Right ventricle myocardium superior (tissue), 1 donor: ENCODE measurements around the gene ABTB1. TPM values are rescaled to one million over a fixed set of nuclear protein-coding genes. Genes with fewer than 3 reads are reported as not detected.

Experiments
- ATAC-seq: fragments of 200-7000 bp; cut with Tn5 transposase; one replicate; pipeline ENCODE4 v1.9.1; 2020; ENCODE audit warnings: mild to moderate bottlenecking; ENCODE audit not compliant: poor library complexity
- DNase-seq: peaks from one replicate; pipeline ENCODE4 v3.0.0-alpha.2; 2020
- intact Hi-C: fragments of 100-400 bp; cut with DNase I; formaldehyde crosslinking; loops from one replicate; pipeline ENCODE4 v1.11.2; 2022
- long read RNA-seq: library from polyadenylated mRNA; unstranded; transcript quantifications from one replicate; pipeline ENCODE4 v2.0.0, GENCODE V29; 2021
- total RNA-seq: library from RNA; stranded (reverse); fragmentation: NEBNext Ultra II Directional; extraction: Animal tissue kit (Norgen Biotek cat#: 25700); gene quantifications from one replicate; pipeline ENCODE4 v1.2.1, GENCODE V29; 2021
- donor health status: DM: no; HTN: yes; CAD: no; lungs with severe emphysema.

The ABTB1 gene
- 33.0 TPM for total RNA-seq
- long read RNA-seq, transcript ABTB1-208 (12 exons, 1,915 nt), result minor isoform, 11 of 115 reads
- long read RNA-seq, transcript ABTB1-202 (12 exons, 1,961 nt), result minor isoform, 23 of 115 reads
- long read RNA-seq, transcript ABTB1-201 (12 exons, 1,965 nt), result major isoform, 36 of 115 reads
- long read RNA-seq, partial matches to known transcripts, result 7 of 115 reads
- long read RNA-seq, other reads (novel, unspliced or antisense), result 34 of 115 reads

DNA sequence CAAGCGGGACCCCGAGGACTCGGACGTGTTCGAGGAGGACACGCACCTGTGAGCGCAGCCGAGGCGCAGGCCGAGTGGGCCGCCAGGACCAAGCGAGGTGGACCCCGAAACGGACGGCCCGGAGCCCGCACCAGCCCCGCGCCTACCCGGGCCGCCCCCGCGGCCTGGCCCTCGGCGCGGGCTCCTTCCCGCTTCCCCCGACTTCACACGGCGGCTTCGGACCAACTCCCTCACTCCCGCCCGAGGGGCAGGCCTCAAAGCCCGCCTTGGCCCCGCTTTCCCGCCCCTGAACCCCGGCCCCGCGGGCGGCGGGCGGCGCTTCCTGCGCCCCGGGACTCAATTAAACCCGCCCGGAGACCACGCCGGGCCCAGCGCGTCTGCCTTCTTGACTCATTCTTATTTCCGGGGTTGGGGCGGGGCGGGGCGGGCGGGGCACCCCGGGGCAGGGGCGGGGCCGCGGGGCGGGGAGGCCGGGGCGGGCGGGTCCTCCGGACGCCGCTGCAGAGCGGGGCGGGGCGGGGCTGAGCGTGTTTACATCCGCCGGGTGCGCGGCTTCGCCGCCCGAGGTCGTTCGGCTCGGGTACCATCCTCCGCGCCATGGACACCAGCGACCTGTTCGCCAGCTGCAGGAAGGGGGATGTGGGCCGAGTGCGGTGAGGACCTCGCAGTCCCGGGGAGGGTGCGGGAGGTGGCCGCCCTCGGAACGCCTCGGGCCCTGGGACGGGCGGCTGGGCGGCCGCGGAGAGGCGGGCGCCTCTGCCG lies at the start of gene ABTB1:
Gene ABTB1, plus strand, starts transcription at position 524 of the 762 bp plus-strand sequence. Its CDS starts 74 bp downstream, at position 598.
- intact Hi-C loops, result loop anchor here (5.0 kb wide), 1 partner anchor 150 kb away; the partner anchor contains the start of gene MGLL
- ATAC-seq (peak; percentile 95), DNase-seq (peak; percentile 94)

DNA sequence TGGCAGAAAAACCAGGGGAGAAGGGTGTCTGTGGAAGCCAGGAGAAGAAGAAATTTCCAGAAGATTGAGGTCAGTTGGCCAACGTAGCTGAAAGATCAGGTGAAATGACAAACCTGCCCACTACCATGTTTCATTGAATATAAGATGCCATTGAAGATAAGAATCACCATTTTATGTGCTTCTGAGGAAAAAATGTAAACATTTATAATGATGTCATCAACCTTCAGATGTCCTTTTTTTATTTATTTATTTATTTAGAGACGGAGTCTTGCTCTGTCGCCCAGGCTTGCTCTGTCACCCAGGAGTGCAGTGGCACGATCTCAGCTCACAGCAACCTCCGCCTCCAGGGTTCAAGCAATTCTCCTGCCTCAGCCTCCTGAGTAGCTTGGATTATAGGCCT lies 48.7 kb upstream of the ABTB1 start:
- intact Hi-C loops, result no loop called here
- ATAC-seq (no peak), DNase-seq (no peak)

DNA sequence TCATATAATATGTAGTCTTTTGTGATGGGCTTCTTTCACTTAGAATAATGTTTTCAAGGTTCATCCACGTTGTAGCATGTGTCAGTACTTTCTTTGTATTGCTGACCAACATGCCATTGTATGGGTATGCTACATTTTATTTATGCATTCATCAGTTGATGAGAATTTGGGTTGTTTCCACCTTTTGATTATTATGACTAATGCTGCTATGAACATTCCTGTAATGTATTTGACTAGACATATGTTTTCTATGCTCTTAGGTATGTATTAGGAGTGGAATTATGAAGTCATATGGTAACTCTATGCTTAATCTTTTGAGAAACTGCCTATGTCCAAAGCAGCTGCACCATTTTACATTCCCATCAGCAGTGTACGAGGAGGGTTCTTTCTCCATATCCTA lies 46.9 kb upstream of the ABTB1 start:
- DNase-seq, result no peak
- ATAC-seq, result no peak
- intact Hi-C loops, result no loop called here

- no peak for ATAC-seq
- no peak for DNase-seq
- intact Hi-C loops, result no loop called here
Observed at GRCh38 chr3:127628426-127628787, 44.3 kb upstream of the ABTB1 start.

DNA sequence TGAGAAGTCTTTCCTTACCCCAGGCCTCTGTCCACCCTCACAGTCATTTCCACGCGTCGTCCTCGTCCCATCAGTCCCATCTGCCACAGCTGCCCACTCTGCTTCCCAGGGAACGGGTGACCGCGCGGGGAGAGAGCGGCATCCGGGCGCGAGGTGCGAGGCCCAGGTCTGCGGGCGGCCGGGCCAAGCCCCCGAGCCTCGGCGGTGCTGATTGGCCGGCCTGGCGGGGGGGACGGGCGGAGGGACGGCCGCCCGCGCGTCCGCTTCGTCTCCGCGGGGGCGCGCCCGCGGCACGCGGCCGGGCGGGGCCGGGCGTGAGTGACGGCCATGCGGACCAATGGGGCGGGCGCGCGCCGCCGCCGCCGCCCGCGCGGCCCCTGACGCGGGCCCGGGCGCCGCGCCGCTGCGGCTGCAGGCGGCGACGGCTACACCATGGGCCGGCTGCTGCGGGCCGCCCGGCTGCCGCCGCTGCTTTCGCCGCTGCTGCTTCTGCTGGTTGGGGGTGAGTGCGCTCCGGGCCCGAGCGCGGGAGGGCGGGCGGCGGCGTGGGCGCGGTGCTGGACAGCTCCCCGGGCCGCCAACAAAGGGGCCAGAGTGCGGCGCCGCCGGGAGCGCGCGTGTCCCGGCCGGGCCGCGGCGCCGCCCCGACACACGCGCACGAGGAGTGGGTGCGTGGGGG lies 43.8 kb upstream of the ABTB1 start, which contains the start of gene PODXL2:
Gene PODXL2, plus strand, starts transcription at position 398 of the 679 bp plus-strand sequence. Its CDS starts 35 bp downstream, at position 433.
- peak; percentile 62 for DNase-seq
- intact Hi-C loops, result no loop called here
- ATAC-seq, result peak; percentile 86

- ATAC-seq (peak; percentile 14), DNase-seq (no peak)
- intact Hi-C loops, result no loop called here
Observed at GRCh38 chr3:127629467-127630403, 43.0 kb upstream of the ABTB1 start.

DNA sequence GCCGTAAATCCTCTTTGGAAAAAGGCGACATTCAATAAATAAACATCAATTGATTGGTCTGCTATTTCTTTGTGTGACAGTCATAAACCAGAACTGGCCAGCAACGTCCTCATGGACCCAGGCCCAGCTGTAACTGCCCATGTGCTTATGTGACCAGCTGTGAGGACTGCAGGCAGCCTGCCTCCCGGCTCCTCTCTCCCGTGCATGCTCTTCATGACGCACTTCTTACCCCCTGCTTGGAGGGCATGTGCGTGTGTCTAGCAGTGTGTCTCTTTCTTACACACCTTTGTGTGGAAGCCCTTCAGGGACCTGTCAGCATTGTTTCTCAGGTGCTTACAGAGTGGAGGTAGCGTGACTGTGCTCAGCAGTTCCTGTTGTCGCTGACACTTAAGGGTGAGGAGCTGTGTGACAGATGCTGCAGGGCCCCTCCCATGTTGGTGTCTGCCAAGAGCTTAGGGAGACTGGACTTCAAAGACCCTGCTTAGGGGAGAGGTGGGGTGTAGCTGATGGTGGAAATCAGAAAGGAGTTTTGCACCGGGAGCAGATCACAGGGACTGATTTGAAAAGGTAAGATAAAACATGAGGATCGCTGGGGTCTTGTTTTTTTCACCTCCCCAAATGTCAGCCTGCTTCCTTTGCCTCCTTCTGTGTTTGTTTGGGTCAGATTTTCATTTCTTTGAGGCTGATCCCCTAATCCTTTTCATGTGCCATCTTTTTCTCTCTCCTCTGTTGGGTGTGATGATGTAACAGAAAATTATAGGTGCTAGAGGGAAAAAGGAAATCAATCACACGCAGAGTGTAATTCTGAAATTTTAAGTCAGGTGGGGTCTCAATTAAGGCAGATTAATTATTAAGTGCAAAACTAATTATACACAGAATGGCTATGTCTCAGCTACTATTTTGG lies 41.7 kb upstream of the ABTB1 start:
- intact Hi-C loops, result no loop called here
- DNase-seq (no peak), ATAC-seq (no peak)

- ATAC-seq, result no peak
- DNase-seq, result no peak
- intact Hi-C loops, result no loop called here
Observed at GRCh38 chr3:127632035-127632820, 40.5 kb upstream of the ABTB1 start.

GRCh38 chr3:127634653-127635052 lies 38.1 kb upstream of the ABTB1 start:
- no peak for DNase-seq
- intact Hi-C loops, result no loop called here
- no peak for ATAC-seq

DNA sequence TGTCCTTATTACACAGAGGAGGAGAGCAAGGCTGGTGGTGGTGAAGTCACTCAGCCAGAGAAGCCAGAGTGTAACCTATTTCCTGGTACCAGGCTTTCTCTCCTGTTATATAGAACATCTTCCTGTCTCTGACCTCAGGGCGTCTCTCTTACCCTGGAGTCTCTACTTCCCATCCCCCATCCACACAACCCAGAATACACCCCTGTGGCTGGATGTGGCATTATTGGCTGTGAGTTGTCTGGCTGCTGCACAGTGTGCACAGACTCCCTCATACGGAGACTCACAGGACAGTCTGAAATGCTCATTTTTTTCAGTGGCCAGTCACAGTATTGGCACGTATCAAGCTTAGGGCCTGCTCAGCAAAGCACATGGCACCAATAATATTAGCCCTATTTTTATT lies 35.2 kb upstream of the ABTB1 start:
- intact Hi-C loops, result no loop called here
- DNase-seq (no peak), ATAC-seq (no peak)

GRCh38 chr3:127637971-127638370 lies 34.8 kb upstream of the ABTB1 start:
- DNase-seq (no peak), ATAC-seq (no peak)
- intact Hi-C loops, result no loop called here

DNA sequence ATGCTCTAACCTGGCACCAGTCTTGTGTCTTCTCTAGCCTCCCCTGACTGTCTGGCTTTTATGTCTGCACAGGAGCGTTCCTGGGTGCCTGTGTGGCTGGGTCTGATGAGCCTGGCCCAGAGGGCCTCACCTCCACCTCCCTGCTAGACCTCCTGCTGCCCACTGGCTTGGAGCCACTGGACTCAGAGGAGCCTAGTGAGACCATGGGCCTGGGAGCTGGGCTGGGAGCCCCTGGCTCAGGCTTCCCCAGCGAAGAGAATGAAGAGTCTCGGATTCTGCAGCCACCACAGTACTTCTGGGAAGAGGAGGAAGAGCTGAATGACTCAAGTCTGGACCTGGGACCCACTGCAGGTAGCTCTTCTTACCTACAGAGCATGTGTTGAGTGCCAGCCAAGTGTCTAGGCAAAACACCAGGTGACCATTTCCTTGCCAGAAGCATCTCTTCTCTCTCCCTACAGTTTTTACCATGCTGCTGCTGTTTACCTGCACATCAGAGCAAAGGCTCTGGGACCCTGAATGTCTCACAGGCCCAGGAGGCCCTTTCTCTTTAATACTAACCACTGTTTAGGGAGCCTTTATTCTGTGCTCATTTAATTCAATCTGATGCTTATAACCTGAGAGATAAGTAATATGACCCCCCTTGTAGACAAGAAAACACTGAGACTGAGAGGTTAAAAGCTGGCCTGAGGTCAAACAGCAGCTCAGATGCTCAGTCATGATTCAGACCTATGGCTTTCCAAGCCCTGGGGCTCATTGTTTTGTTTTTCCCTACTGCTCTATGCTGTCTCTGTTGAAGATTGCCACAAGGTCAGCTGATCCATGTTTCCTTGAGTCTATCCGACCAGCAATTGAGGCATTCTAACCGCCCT lies 33.3 kb upstream of the ABTB1 start:
- ATAC-seq (no peak), DNase-seq (no peak)
- intact Hi-C loops, result no loop called here

DNA sequence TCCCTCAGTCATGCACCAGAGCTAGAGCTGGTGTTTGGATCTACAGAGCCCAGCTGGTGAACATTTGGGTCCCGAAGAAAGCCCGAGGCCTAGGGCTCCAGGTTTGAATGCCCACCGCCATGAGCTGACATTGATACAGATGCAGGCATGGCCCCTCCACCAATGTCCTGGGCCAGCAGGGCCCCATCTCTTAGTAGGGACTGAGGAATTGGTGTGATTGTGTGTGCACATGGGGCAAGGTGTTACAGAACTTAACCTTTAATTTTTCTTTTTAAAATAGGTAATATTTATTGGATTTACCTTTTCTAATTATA lies 32.8 kb upstream of the ABTB1 start:
- DNase-seq, result no peak
- ATAC-seq, result no peak
- intact Hi-C loops, result no loop called here

DNA sequence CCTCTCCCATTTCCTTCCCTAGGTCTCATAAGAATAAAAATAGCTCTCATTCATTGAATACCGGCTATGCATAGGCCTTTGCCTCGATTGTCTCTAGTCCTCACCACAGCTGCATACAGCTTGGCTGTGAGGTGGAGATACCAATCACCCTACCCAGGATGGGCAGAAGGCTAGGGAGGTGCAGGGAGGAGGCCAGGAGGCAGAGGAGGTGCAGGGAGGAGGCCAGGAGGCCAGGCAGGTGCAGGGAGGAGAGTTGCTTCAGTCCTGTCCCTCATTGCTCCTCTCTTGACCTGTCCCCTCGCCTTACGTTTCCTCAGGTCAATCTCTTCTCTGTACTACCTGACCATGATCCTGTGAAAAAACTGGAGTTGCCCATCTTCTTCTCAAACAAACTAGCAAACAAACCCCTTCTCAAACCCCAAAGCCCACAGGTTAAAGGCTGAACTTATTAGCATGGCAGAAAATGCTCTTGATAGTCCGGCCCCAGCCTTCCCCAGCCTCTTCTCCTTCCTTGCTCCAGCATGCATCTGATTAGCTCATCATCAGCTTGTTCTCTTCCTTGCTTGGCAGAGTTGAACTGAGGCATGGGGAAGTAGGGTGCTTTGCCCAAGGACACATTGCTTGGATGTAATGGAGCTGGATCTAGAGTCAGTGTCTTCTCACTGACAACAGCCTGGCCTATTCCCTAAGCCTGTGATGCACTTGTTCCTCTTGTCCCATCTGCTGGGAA lies 27.9 kb upstream of the ABTB1 start:
- DNase-seq (no peak), ATAC-seq (no peak)
- intact Hi-C loops, result no loop called here

- ATAC-seq (no peak), DNase-seq (no peak)
- intact Hi-C loops, result no loop called here
Observed at GRCh38 chr3:127645371-127646015, 27.3 kb upstream of the ABTB1 start.
